Smooth muscle cell (in vitro differentiated cells): Measurements from ENCODE around the gene BBS9. TPM values are rescaled to one million over a fixed set of nuclear protein-coding genes. Genes with fewer than 3 reads are reported as not detected.

Source experiments
- DNase-seq: peaks from one replicate; lab custom pipeline; 2025; ENCODE audit not compliant: unreplicated experiment; lab: John Stamatoyannopoulos, UW
- H2AFZ ChIP-seq: fragments of 200-600 bp; sonication (generic); 2 replicates; pipeline ENCODE4 v1.6.0; 2016; ENCODE audit warnings: antibody characterized with exemption, low read depth, mild to moderate bottlenecking
- H3F3A ChIP-seq: fragments of 200-600 bp; sonication (generic); 2 replicates; pipeline ENCODE4 v1.6.0; 2017; ENCODE audit warnings: antibody characterized with exemption, low read depth
- H3K27ac ChIP-seq: fragments of 200-600 bp; sonication (generic); 2 replicates; pipeline ENCODE4 v1.5.1; 2016; ENCODE audit warnings: low read depth, mild to moderate bottlenecking
- H3K27me3 ChIP-seq: fragments of 200-600 bp; sonication (generic); 2 replicates; pipeline ENCODE4 v1.6.1; 2016; ENCODE audit warnings: low read depth, mild to moderate bottlenecking
- H3K36me3 ChIP-seq: fragments of 200-600 bp; sonication (generic); 2 replicates; pipeline ENCODE4 v1.5.1; 2016; ENCODE audit warnings: low read depth
- H3K4me1 ChIP-seq: fragments of 200-600 bp; sonication (generic); 2 replicates; pipeline ENCODE4 v1.5.1; 2016; ENCODE audit warnings: low read depth
- H3K4me2 ChIP-seq: fragments of 200-600 bp; sonication (generic); 2 replicates; pipeline ENCODE4 v1.6.0; 2016; ENCODE audit warnings: mild to moderate bottlenecking
- H3K4me3 ChIP-seq: fragments of 200-600 bp; sonication (generic); 2 replicates; pipeline ENCODE4 v1.5.1; 2016; ENCODE audit warnings: mild to moderate bottlenecking
- H3K79me2 ChIP-seq: fragments of 200-600 bp; sonication (generic); 2 replicates; pipeline ENCODE4 v1.6.0; 2016; ENCODE audit warnings: low read depth, mild to moderate bottlenecking
- H3K9ac ChIP-seq: fragments of 200-600 bp; sonication (generic); 2 replicates; pipeline ENCODE4 v1.6.0; 2016; ENCODE audit warnings: low read depth
- H3K9me3 ChIP-seq: fragments of 200-600 bp; sonication (generic); replicated peaks from 2 replicates; pipeline ENCODE4 v1.5.1; 2016; ENCODE audit warnings: low read depth
- H4K20me1 ChIP-seq: fragments of 200-600 bp; sonication (generic); 2 replicates; pipeline ENCODE4 v1.6.0; 2016; ENCODE audit warnings: low read depth
- WGBS: methylation state at CpG from one replicate; pipeline ENCODE4 v1.1.7; 2016; ENCODE audit warnings: low lambda C conversion rate; 5-methylcytosine and 5-hydroxymethylcytosine counted together
- polyA plus RNA-seq: library from polyadenylated mRNA; unstranded; fragments of >200 nt; fragmentation: Nextera tagmentation; extraction: Ambion mirVana; gene quantifications from 2 replicates; pipeline ENCODE4 v1.2.1, GENCODE V29; 2016
- total RNA-seq: library from RNA; depleted of rRNA; stranded (reverse); fragments of >200 nt; gene quantifications from 2 replicates; pipeline ENCODE4 v1.2.3, GENCODE V29; 2014
- TF ChIP-seq, protein P1 (sequence below): fragments of 200-600 bp; sonication (generic); IDR thresholded peaks from 2 replicates; pipeline ENCODE4 v1.5.1; 2017; ENCODE audit warnings: borderline replicate concordance, mild to moderate bottlenecking, antibody characterized with exemption; ENCODE audit not compliant: insufficient read depth, poor library complexity, severe bottlenecking

The BBS9 gene
- total and polyA plus RNA-seq, 2 experiments from 2014 or later = 12.8 to 19.6 TPM

DNA sequence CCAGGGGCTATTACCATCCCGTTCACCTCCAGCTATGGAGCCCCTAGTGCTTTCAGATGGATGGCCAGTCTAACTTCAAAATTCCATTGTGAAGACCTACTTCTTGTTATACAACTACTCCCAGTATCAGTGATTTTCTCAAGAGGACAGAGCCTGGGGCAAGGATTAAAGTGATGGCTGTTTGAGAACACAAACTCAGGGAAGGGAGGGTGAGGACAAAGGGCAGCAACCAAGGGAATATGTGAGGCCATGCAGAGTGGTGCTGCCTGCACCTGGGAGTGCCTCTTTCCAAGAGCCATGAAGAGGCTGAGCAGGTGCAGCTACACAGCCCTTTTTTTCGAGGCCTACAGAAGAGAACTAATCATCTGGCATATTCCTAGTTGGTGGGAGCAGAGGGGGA lies 472.5 kb downstream of the BBS9 start:
- Histone ChIP-seq H3K79me2 (no peaks in the 10 kb centered on the region), H3F3A (no peaks in the 10 kb centered on the region), H3K9ac (no peak overlapping the region), H3K4me2 (no peak overlapping the region), H3K4me3 (no peak overlapping the region), H3K4me1 (no peaks in the 10 kb centered on the region), H2AFZ (no peak overlapping the region), H3K27me3 (no peaks in the 10 kb centered on the region), H3K9me3 (no peaks in the 10 kb centered on the region), H3K36me3 (no peaks in the 10 kb centered on the region), H3K27ac (no peak overlapping the region), H4K20me1 (no peaks in the 10 kb centered on the region)
- DNase-seq = no peak
- TF ChIP-seq, protein P1, sequence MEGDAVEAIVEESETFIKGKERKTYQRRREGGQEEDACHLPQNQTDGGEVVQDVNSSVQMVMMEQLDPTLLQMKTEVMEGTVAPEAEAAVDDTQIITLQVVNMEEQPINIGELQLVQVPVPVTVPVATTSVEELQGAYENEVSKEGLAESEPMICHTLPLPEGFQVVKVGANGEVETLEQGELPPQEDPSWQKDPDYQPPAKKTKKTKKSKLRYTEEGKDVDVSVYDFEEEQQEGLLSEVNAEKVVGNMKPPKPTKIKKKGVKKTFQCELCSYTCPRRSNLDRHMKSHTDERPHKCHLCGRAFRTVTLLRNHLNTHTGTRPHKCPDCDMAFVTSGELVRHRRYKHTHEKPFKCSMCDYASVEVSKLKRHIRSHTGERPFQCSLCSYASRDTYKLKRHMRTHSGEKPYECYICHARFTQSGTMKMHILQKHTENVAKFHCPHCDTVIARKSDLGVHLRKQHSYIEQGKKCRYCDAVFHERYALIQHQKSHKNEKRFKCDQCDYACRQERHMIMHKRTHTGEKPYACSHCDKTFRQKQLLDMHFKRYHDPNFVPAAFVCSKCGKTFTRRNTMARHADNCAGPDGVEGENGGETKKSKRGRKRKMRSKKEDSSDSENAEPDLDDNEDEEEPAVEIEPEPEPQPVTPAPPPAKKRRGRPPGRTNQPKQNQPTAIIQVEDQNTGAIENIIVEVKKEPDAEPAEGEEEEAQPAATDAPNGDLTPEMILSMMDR = no peak
- 86% methylated on average over 2 of the region's 2 CpGs for WGBS

DNA sequence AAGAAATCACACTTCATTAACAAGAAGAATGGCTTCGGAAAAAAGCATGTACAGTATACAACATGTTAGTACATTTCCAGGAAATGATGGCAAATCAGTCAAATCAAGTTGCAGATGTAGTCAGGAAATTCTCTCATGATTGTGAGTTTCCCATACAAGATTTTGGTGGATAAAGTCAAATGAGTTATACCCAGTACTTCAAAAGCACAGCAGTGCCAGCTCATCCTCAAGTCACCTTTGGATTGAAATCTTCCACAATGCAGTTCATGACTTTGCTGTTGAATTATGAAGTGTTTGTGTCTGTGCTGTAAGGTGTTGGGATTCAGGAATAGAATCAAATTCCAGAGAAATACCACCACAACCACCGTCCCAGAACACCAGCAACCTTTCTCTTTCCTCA lies 474.7 kb downstream of the BBS9 start:
- H3K9ac ChIP-seq = no peak overlapping the region
- H3K27ac ChIP-seq = no peak overlapping the region
- no peaks in the 10 kb centered on the region for H3F3A ChIP-seq
- no peaks in the 10 kb centered on the region for H3K4me1 ChIP-seq
- H3K4me3 ChIP-seq = no peak overlapping the region
- no peaks in the 10 kb centered on the region for H3K27me3 ChIP-seq
- TF ChIP-seq, protein P1 = no peak
- no peaks in the 10 kb centered on the region for H3K36me3 ChIP-seq
- no peaks in the 10 kb centered on the region for H4K20me1 ChIP-seq
- H2AFZ ChIP-seq = no peak overlapping the region
- 80% methylated on average over 2 of the region's 2 CpGs for WGBS
- H3K79me2 ChIP-seq = no peaks in the 10 kb centered on the region
- no peak overlapping the region for H3K4me2 ChIP-seq
- no peaks in the 10 kb centered on the region for H3K9me3 ChIP-seq
- DNase-seq = no peak

DNA sequence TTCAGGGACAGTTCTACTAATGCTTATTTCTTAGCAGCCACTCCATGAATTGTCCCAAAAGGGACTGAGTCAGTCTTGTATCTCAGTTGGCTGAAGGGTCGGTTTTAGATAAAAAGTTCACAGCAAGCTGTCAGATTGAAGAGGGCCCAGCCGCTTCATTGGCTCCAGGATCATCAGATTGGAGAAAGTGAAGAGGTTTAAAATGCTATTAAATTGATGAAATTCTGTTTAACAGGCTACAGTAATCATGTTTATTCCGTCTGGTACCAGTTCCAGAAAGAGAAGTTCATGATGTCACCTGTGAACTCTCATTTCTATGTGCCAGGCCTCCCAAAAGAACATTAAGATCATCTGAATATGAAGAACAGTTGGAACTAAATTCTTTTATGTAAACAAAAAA lies 481.6 kb downstream of the BBS9 start:
- Histone ChIP-seq H3K36me3 (no peaks in the 10 kb centered on the region), H3K9me3 (no peaks in the 10 kb centered on the region), H3K27ac (no peak overlapping the region), H2AFZ (no peak overlapping the region), H3K9ac (no peak overlapping the region), H3K27me3 (no peaks in the 10 kb centered on the region), H3K79me2 (no peaks in the 10 kb centered on the region), H3K4me1 (no peaks in the 10 kb centered on the region), H3F3A (no peaks in the 10 kb centered on the region), H4K20me1 (no peaks in the 10 kb centered on the region), H3K4me3 (no peak overlapping the region), H3K4me2 (no peak overlapping the region)
- DNase-seq = no peak
- TF ChIP-seq, protein P1 = no peak
- WGBS = 59% methylated on average over 3 of the region's 3 CpGs

DNA sequence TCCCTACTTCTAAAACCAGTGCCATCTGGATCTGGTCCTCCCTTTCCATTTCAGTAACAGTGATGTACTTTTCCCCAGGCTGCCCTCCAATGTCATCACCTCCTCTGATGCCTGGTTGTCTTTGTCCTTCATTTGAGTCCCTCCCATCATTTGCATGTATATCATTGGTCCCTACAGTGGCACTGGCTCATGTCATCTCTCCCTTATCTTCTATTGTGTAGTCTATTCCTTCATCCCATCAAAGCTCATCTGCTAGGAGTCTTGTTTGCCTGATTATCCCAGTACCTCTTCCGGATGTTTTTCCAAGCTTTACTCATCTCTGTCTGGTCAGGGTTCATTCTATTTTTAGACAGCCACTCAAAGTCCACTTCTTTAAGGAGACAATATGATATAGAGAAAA lies 483.1 kb downstream of the BBS9 start:
- Histone ChIP-seq H3K9me3 (no peaks in the 10 kb centered on the region), H3K27me3 (no peaks in the 10 kb centered on the region), H3F3A (no peaks in the 10 kb centered on the region), H3K9ac (no peak overlapping the region), H2AFZ (no peak overlapping the region), H4K20me1 (no peaks in the 10 kb centered on the region), H3K27ac (no peak overlapping the region), H3K4me2 (no peak overlapping the region), H3K36me3 (no peaks in the 10 kb centered on the region), H3K79me2 (no peaks in the 10 kb centered on the region), H3K4me3 (no peak overlapping the region), H3K4me1 (no peaks in the 10 kb centered on the region)
- TF ChIP-seq, protein P1 = no peak
- WGBS = 38% methylated on average over 1 of the region's 1 CpG
- DNase-seq = no peak
